HL-60/S4 treated with phorbol 12-myristate 13-acetate at 8.2 ng/mL for 4 days and 3 days (cell line): Measurements from ENCODE around the gene UBD.

Experiments used
- in situ Hi-C: fragments of 300-500 bp; cut with MboI; formaldehyde crosslinking; loops from 2 replicates; pipeline ENCODE4 v1.15.0; 2022; ENCODE audit warnings: low sequenced_read_pairs

Gene UBD

DNA sequence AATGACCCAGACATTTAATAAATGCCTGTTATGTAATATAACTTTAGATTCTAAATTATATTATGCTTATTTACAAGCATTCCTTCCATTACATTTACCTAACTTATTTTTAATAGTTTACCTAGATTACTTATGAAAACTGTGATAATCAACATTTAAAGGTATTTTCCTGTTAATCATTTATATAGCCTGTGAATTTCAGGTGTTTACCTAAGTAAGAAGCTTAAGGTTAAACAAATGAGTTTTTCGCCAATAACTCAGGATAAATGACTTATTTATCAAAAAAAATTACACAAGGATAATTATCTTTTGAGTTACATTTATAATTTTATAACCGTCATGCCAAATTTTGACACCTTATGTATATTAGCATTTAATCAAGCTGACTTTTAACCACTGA, 35.5 kb downstream of the UBD start:
- in situ Hi-C loops: no loop called here

DNA sequence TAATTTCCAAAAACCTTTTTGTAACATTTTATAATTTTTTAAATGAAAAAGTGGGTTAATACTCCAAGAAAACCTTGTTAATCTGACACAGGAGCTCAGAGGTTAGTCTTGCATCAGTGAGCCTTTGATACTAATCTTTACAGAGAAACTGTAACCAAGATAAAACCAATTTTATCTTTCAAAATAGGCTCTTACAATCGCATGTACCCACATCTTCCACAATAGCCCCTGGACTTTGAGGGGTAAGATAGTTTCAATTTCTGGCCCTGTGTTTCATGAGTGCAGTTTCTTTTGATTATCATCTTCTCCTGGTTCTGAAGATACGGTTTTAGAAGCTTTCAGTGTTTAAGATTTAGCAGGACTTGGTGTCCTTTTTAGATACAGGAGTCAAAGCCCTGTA, 37.3 kb downstream of the UBD start:
- in situ Hi-C loops: no loop called here

DNA sequence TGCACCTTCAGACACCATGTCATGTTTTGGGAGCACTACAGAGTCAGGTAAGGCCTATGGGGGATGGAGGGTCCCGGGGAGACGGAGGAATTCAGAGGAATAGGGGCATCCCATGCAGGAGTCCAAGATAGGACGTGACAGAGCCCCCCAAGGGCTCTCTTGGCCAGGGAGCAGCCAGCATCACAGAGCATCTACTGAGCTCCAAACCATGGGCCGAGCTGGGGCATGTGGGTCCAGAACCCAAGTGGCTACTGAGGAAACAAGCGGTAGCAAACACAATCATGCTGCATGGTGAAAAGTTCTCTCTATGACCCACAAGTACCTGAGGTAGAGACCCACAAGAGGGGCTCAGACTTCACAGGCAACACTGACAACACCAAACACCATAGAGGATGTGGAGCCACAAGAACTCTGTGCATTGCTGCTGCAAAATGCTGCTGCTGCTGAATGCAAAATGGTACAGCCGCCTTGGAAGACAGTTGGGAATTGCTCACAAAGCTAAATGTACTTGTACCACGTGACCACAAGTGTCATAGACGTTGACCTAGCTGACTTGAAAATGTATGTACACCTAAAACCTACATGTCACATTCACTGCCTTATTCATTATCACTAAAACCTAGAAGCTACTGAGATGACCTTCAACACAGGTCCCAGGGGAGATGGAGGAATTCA, 38.4 kb downstream of the UBD start:
- in situ Hi-C loops: no loop called here

DNA sequence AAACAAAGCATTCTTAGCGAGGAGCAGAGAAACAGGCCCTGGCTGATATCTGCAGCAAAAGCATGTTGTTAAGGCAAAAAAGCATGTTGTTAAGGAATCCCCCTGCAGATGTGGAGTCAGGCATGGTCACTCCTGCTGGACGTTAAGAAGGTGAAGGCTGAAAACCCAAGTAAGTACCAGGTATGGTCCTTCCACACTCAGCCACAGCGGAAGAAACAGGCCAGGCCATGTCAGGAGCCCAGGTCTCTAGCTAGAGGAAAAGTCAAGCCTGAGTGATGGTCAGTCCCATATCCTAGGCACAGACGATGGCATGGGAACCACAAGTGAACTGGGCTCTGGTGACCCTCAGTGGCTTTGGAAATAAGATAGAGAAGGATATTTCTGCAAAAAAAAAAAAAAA, 39.3 kb downstream of the UBD start:
- in situ Hi-C loops: no loop called here

DNA sequence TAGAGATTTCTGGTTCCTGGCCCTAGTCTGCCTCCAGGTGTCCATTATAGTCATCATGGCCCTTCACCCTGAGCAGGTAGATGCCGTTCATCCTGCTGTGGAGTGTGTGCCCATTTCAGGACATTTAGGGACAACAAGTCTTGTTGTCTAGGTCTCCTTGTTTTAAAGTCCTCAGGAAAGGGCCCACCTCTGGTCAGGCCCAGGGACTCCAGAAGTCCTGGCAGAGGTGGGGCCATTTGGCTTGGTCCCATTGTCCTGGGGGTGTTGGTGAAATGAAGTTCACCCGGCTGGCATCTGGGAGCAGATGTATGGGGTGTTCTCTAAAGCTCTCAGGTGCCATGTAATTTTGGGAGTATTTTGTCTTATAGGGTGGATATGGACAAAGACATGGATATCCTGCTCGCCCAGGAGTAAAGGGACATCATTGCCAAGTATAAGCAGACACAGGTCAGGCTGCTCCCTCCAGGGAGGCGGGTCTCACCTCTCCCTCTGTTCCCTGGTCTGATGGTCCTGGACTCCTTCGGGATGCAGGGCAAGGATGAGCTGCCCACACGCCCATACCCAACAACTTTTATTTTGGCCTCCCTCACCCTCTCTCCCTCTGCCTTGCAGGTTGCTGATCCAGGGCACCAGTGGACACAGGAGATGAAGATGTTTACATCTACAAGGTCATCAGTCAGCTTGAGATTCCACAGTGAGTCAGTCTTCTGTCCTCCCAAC, 40.1 kb downstream of the UBD start:
- in situ Hi-C loops: no loop called here

DNA sequence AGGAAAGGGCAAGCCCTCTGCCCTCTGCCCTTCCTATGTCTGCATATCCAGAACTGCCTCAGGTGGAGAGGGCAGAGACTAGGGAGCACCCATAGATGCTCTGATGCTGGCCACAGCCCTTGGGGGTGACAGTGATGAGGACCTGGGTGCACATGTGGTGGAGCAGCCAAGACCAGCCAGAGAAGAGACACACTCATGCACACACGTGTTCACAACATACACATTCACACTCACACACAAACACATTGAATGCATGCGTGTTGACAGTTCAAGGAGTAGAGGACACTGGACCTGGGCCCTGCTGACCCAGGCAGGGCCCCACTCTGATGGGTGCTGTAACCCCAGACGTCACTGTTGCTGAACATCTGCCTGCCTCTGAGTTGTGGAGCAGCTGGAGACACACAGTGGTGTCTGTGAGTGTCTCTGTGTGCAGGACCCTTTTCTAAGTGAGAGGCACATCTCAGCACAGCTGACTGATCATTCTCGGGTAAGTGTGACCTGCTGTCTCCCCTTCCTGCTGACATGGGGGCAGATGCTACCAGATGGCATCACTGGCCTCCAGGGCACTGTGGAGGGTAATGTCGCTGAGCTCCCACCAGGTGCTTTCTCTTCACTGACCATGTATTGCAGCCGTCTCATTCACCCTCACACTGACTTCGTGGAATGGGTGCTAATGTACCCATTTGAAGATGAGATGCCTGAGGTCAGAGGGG, 41.6 kb downstream of the UBD start:
- in situ Hi-C loops: no loop called here

DNA sequence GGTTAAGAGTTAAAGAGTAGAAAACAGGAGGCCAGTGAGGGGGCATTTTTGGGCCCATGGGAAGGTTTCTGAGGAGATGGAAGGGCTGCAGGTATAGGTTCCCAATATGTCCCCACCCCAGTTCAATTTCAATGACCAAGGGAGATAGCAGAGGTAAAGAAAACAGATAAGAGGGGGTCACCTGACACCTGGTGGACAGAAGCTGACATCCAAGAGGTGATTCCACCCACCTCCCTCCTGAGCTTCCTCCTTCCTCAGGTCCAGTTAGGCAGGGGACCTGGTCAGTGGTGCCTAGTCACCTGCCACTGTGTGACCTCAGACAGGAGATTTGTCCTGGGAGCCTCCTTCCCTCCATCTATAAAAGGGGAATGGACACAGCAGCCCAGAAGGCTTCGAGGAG, 42.3 kb downstream of the UBD start:
- in situ Hi-C loops: no loop called here

DNA sequence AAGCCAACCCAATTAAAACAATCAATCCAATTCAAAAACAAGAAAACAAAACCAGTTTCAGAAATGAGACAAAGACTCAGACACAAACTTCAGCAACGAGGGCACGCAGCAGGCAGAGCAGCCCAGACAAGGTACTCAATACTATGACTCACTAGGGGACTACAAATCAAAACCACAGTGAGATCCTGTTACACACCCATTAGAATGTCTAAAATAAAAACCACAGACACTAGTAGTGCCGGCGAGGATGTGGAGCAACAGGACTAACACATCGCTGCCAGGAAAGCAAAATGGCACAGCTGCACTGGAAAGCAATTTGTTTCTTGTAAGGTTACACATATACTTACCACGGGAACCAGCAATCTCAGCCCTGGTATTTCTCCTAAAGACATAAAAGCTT, 43.4 kb downstream of the UBD start:
- in situ Hi-C loops: no loop called here

DNA sequence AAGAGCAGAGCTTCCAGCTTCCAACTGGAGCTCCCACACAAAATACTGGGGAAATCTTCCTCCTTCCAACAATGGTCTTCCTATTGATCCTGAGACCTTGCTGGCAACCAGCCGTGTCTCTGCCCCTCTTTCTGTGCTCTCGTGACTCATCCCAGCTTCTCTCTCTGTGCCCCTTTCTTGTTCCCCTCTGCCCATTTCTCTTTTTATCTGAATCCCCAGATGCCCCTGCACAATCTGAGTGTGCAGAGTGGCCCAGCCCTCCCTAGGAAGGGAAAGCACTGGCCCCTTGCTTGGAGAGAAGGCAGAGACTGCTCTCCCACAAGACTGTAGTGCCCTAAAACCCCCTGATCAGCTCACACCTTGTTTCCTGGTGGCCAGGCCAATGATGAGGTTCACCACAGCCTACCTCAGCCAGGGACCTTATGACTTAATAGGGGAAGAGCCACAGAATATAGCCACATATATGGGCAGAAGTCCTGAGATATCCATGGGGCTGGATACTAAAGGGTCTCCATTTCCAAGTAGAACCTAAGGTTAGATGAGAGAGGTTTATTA, 48.7 kb downstream of the UBD start:
- in situ Hi-C loops: no loop called here

DNA sequence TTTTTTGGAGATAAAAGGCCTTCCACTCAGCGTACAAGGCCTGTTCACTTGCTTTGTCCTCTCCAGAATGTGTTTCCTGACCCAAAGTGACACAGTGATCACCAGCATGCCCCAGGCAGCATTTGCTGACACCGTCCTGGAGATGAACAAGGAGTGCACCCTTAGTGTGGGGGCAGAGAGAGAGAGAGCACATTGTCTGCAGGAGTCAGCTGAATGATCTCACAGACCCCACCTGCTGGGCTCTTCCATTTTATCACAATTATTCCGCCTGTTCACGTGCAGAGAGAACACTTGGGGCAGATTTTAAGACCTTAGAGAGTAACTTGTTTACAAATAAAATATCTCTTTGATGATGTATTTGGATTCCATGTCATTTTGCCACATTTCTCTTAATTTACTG, 49.3 kb downstream of the UBD start:
- in situ Hi-C loops: no loop called here

DNA sequence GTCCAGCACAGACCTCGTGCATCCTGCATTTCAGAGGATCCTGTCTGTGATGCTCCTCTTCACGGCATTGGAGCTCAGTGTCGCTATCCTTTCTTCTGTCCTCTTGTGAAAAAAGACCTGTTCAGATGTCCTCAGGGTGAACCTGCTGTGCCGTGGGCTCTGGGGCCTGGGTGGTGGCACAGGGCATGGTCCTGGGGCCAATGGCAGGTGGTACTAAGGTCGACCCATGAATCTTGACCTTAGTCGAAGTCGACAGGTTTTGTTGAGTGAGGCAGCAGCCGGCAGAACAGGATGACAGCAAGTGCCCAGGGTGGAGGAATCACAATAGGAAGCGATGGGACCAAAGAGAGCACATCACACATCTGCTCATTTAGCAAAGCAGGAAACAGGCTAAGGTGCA, 49.8 kb downstream of the UBD start:
- in situ Hi-C loops: no loop called here

DNA sequence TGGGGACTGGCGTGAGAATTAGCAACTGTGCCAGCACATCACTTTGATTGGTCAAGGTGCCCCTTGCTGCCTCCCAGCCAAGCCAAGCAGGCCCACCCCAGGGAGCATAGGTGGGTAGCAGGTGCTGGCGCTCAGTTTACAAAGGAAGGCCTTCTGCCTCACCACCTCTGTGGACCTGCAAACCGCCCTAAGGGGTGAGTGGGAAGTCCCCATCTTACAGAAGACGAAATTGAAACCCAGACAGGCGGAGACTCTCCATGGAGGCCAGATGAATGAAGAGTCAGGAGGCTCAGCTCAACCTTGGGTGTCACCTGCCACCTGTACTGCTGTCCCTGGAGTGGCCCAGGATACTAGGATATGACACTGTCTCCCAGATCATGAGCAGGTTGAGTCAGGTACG, 50.3 kb downstream of the UBD start:
- in situ Hi-C loops: no loop called here

DNA sequence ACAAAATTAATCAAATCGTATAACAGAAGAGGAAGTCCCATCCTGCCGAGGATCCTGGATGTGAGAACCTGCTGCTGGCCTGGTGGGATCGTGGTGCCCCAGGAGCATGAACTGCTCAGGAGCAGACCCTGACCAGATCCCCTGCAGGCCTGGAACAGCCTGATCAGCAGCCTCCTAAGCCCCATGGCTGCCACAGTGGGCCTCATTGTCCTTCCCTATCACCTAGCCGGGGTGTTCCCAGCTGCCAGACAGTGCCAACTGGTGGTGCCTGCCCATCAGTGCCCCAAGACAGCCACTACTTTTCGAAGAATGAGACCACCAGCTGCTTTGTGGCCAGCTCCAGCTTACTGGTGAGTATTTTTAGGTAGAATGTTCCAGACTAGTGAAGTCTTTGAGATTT, 52.2 kb downstream of the UBD start:
- in situ Hi-C loops: no loop called here

DNA sequence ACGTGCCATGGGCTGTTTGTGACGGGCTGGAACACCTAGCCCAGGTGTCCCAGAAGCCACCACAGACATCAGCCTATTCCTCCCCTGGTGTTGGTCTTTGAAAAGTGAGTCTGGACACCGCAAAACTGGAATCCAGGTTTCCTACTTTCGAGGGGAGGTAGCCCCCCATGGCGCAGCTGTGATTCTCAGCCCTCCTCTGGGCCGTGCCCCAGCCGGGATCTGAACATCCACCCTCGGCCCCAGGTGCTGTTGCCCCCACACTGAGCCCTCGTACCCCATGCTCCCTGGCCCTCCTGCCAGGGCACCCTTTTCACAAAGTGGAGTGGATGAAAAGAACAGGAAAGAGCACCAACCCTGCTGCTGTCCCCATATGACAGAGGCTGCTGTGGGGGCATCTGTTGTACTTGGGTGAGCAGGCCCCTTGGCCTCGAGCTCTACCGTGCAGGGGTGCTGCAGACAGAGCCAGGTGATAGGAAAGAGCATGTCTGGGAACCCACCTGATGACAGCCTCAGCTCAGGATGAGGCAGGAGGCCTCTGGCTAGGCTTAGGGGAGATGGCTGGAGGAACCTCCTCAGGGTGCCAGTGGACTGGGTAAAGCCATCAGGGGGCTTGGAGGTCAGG, 53.0 kb downstream of the UBD start:
- in situ Hi-C loops: no loop called here

DNA sequence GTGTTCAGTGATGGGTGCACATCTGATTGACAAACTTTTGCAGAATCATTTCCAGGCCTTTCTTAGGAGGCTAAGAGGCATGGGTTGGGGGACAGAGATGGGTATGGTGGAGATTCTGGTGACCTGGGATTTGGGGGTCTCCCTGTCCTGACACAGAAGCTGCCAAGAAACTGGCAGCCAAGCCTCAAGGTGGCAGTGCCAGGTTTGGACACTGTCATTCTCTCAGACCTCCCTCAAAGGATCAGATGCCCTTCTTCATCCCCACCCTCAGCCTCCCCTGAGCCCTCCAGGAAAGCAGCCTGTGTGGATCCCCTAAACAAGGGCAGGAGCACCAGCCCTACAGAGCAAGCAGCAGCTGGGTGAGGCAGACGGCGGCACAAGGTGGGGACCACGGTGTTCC, 53.7 kb downstream of the UBD start:
- in situ Hi-C loops: no loop called here
